Ishikawa (cell line): Measurements from ENCODE around the gene CRELD2.

ENCODE experiments used
- CEBPB ChIP-seq: IDR thresholded peaks from 2 replicates; pipeline ENCODE4 v1.6.1; 2012
- CREB1 ChIP-seq: IDR thresholded peaks from 2 replicates; pipeline ENCODE4 v1.6.1; 2012; ENCODE audit warnings: low read depth
- EGR1 ChIP-seq: IDR thresholded peaks from 2 replicates; pipeline ENCODE4 v1.6.1; 2012
- EP300 ChIP-seq: IDR thresholded peaks from 2 replicates; pipeline ENCODE4 v1.6.1; 2012; ENCODE audit warnings: borderline replicate concordance
- FOXM1 ChIP-seq: IDR thresholded peaks from 2 replicates; pipeline ENCODE4 v1.6.1; 2012; ENCODE audit warnings: low read depth, borderline replicate concordance
- MAX ChIP-seq: IDR thresholded peaks from 2 replicates; pipeline ENCODE4 v1.6.1; 2012
- NFIC ChIP-seq: IDR thresholded peaks from 2 replicates; pipeline ENCODE4 v1.6.1; 2012
- RAD21 ChIP-seq: IDR thresholded peaks from 2 replicates; pipeline ENCODE4 v1.6.1; 2012; ENCODE audit warnings: low read depth
- REST ChIP-seq: IDR thresholded peaks from 2 replicates; pipeline ENCODE4 v1.6.1; 2012; ENCODE audit warnings: low read depth, mild to moderate bottlenecking
- TAF1 ChIP-seq: IDR thresholded peaks from 2 replicates; pipeline ENCODE4 v1.6.1; 2012; ENCODE audit warnings: low read depth, mild to moderate bottlenecking
- TCF12 ChIP-seq: IDR thresholded peaks from 2 replicates; pipeline ENCODE4 v1.6.1; 2012; ENCODE audit warnings: low read depth
- TEAD4 ChIP-seq: IDR thresholded peaks from 2 replicates; pipeline ENCODE4 v1.6.1; 2012
- USF1 ChIP-seq: IDR thresholded peaks from 2 replicates; pipeline ENCODE4 v1.6.1; 2012
- YY1 ChIP-seq: IDR thresholded peaks from 2 replicates; pipeline ENCODE4 v1.6.1; 2012; ENCODE audit warnings: low read depth
- ZBTB7A ChIP-seq: IDR thresholded peaks from 2 replicates; pipeline ENCODE4 v1.6.1; 2012; ENCODE audit warnings: low read depth

CRELD2 gene

GRCh38 chr22:49954354-49954753 is 35.9 kb downstream of the CRELD2 start:
- TF ChIP-seq YY1 (no peak), ZBTB7A (no peak), CREB1 (no peak), USF1 (no peak), TCF12 (no peak), REST (no peak), MAX (no peak), EGR1 (no peak), TEAD4 (no peak), CEBPB (no peak), FOXM1 (no peak), RAD21 (no peak), NFIC (no peak)

GRCh38 chr22:49954991-49955580 is 36.7 kb downstream of the CRELD2 start:
- TF ChIP-seq TCF12 (no peak), EP300 (no peak), CREB1 (no peak), YY1 (no peak), NFIC (no peak), USF1 (no peak), FOXM1 (no peak), TAF1 (no peak), RAD21 (no peak)

GRCh38 chr22:49955581-49956417 is 37.4 kb downstream of the CRELD2 start:
- TF ChIP-seq RAD21 (no peak), FOXM1 (no peak), EGR1 (no peak), MAX (no peak), USF1 (no peak), TAF1 (no peak), ZBTB7A (no peak), TCF12 (no peak), CEBPB (no peak), REST (no peak), EP300 (no peak), TEAD4 (no peak), NFIC (no peak), YY1 (no peak), CREB1 (no peak)

GRCh38 chr22:49956418-49956770 is 38.0 kb downstream of the CRELD2 start:
- TF ChIP-seq FOXM1: no peak
- no peak for TF ChIP-seq EP300
- TF ChIP-seq ZBTB7A: no peak
- no peak for TF ChIP-seq EGR1
- no peak for TF ChIP-seq MAX
- TF ChIP-seq USF1: no peak
- TF ChIP-seq TCF12: no peak
- TF ChIP-seq TAF1: no peak
- no peak for TF ChIP-seq CEBPB
- no peak for TF ChIP-seq RAD21
- no peak for TF ChIP-seq YY1
- TF ChIP-seq CREB1: no peak
